ENCODE data around the gene ITPKC. TPM values are rescaled to one million over a fixed set of nuclear protein-coding genes. Genes with fewer than 3 reads are reported as not detected.

ITPKC gene
- total RNA-seq, 1 donor from 2014 or later: 51.6 TPM

Other genes starting within 250 kb of the ITPKC start
- gene SHKBP1, start 140.2 kb upstream of the ITPKC start, total RNA-seq: 68.1 TPM
- gene LTBP4, start 115.7 kb upstream of the ITPKC start, total RNA-seq: 430 TPM
- 19.5 TPM for gene NUMBL, start 26.5 kb upstream of the ITPKC start, total RNA-seq
- gene COQ8B, start 226 bp upstream of the ITPKC start, total RNA-seq: 43.6 TPM
- 18.5 TPM for gene ACTMAP, start 33.4 kb downstream of the ITPKC start, total RNA-seq
- 51.7 TPM for gene SNRPA, start 34.1 kb downstream of the ITPKC start, total RNA-seq
- not detected for gene MIA, start 58.4 kb downstream of the ITPKC start, total RNA-seq
- gene RAB4B, start 61.1 kb downstream of the ITPKC start, total RNA-seq: 45.4 TPM
- gene EGLN2, start 82.1 kb downstream of the ITPKC start, total RNA-seq: 173 TPM
- gene CYP2A6, start 133.3 kb downstream of the ITPKC start, total RNA-seq: not detected
- gene CYP2A7, start 165.1 kb downstream of the ITPKC start, total RNA-seq: 1.7 TPM